PC-9 (cell line): ENCODE measurements around the gene CYP1A1.

Experiments used
- CTCF ChIP-seq: fragments of 200-600 bp; sonication (generic); conservative IDR thresholded peaks from 2 replicates; pipeline ENCODE4 v1.6.1; 2017; ENCODE audit warnings: mixed run types, antibody characterized with exemption, mild to moderate bottlenecking, moderate library complexity
- EZH2 ChIP-seq: fragments of 200-600 bp; sonication (generic); IDR thresholded peaks from 2 replicates; pipeline ENCODE4 v1.8.0; 2017; ENCODE audit warnings: antibody characterized with exemption, low read depth

GRCh38 chr15:74742422-74742821, 17.1 kb upstream of the CYP1A1 start:
- TF ChIP-seq CTCF: no peak
- no peak for TF ChIP-seq EZH2
